Activated CD4-positive, alpha-beta T cell treated with anti-CD3 and anti-CD28 coated beads, Interleukin-2, amount 10 ng/mL, durations not matched to agents 7 days and 5 days (primary cell): ENCODE measurements around the gene EIF2S3. TPM values are rescaled to one million over a fixed set of nuclear protein-coding genes. Genes with fewer than 3 reads are reported as not detected.

ENCODE experiments used
- CTCF ChIA-PET: fragments of 350-600 bp; sonication (Branson Sonifier 250); formaldehyde crosslinking; loops from one replicate; lab custom pipeline; 2021; ENCODE audit warnings: antibody characterized with exemption; lab: Charles Lee
- POLR2A ChIA-PET: fragments of 350-600 bp; sonication (Branson Sonifier 250); formaldehyde crosslinking; loops from one replicate; lab custom pipeline; 2021; ENCODE audit warnings: antibody characterized with exemption; lab: Charles Lee
- DNase-seq: peaks from one replicate; pipeline ENCODE4 v3.0.0-alpha.2; 2020
- H3K27ac Mint-ChIP-seq: one replicate; pipeline ENCODE4 v1.8.0; 2021; ENCODE audit warnings: mild to moderate bottlenecking, moderate library complexity, mixed read lengths
- H3K27me3 Mint-ChIP-seq: one replicate; pipeline ENCODE4 v1.8.0; 2021; ENCODE audit warnings: mixed read lengths
- H3K36me3 Mint-ChIP-seq: one replicate; pipeline ENCODE4 v1.8.0; 2021; ENCODE audit warnings: low read depth, mixed read lengths
- H3K4me1 Mint-ChIP-seq: one replicate; pipeline ENCODE4 v1.8.0; 2021; ENCODE audit warnings: mixed read lengths
- H3K4me3 Mint-ChIP-seq: one replicate; pipeline ENCODE4 v1.8.0; 2021; ENCODE audit warnings: mild to moderate bottlenecking, moderate library complexity, mixed read lengths
- H3K9me3 Mint-ChIP-seq: one replicate; pipeline ENCODE4 v1.8.0; 2021; ENCODE audit warnings: mixed read lengths
- total RNA-seq, 2 experiments: library from RNA; stranded (reverse); gene quantifications; one replicate each; pipeline ENCODE4 v1.2.3, GENCODE V29; 2021

Gene EIF2S3
- total RNA-seq, 2 experiments from 2014 or later, result 199 to 209 TPM

DNA sequence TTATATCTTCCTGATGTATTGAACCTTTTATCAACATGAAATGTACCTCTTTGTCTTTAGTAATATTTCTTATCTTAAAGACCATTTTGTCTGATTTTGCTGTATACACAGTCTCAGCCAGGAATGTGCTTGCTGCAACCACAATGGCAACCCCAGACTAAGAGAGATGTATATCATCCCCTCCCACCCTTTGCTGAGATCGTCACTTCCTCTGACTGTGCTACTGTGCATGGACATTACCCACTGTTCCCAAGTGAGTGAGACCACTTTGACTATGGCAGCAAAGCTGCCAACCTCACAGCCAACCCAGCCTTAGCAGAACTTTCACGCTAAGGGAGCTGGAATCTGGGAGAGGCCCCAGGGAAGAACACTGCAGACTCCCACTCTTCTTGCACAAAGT, 46.0 kb downstream of the EIF2S3 start:
- ChIA-PET CTCF (no interaction called here), POLR2A (no interaction called here)
- no peak overlapping the region for H3K27ac Mint-ChIP-seq
- DNase-seq, result peak; percentile 6
- no peaks in the 10 kb centered on the region for H3K9me3 Mint-ChIP-seq
- peaks cover 3% of the 10 kb centered on the region for H3K36me3 Mint-ChIP-seq
- H3K4me1 Mint-ChIP-seq, result peaks cover 18% of the 10 kb centered on the region
- no peak overlapping the region for H3K4me3 Mint-ChIP-seq
- no peaks in the 10 kb centered on the region for H3K27me3 Mint-ChIP-seq

DNA sequence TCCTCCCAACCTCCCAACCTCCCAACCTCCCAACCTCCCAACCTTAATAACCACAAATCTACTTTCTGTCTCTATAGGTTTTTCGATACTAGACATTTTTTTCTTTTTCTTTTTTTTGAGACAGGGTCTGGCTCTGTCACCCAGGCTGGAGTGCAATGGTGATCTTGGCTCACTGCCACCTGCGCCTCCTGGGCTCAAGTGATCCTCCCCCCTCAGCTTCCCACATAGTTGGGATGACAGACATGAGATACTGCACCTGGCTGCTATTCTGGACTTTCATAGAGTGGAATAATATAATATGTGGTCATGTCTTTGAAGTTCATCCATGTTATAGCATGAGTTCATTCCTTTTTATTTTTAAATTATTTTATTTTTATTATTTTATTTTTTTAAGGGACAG, 55.3 kb downstream of the EIF2S3 start:
- Mint-ChIP-seq H3K9me3 (no peaks in the 10 kb centered on the region), H3K27me3 (no peaks in the 10 kb centered on the region), H3K36me3 (no peaks in the 10 kb centered on the region), H3K27ac (no peak overlapping the region), H3K4me3 (no peak overlapping the region), H3K4me1 (no peaks in the 10 kb centered on the region)
- no peak for DNase-seq
- ChIA-PET POLR2A (no interaction called here), CTCF (no interaction called here)

DNA sequence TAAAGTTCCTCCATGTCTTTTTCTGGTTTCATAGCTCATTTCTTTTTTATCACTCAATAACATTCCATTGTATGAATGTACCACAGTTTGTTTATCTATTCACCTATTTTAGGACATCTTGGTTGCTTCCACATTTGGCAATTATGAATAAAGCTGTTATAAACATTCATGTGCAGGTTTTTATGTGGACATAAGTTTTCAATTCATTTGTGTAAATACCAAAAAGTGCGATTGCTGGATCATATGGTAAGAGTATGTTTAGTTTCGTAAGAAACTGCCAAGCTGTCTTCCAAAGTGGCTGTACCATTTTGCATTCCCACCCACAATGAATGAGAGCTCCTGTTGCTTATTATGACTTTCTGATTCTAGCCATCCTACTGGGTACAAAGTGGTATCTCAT, 58.4 kb downstream of the EIF2S3 start:
- Mint-ChIP-seq H3K27ac (no peak overlapping the region), H3K36me3 (no peaks in the 10 kb centered on the region), H3K4me1 (no peaks in the 10 kb centered on the region), H3K4me3 (no peak overlapping the region), H3K27me3 (no peaks in the 10 kb centered on the region), H3K9me3 (no peaks in the 10 kb centered on the region)
- POLR2A ChIA-PET, result no interaction called here
- CTCF ChIA-PET, result interaction anchor here (1.5 kb wide), 1 partner anchor 9 kb away, joined by 4 read pairs; no protein-coding TSS in a partner anchor
- no peak for DNase-seq

DNA sequence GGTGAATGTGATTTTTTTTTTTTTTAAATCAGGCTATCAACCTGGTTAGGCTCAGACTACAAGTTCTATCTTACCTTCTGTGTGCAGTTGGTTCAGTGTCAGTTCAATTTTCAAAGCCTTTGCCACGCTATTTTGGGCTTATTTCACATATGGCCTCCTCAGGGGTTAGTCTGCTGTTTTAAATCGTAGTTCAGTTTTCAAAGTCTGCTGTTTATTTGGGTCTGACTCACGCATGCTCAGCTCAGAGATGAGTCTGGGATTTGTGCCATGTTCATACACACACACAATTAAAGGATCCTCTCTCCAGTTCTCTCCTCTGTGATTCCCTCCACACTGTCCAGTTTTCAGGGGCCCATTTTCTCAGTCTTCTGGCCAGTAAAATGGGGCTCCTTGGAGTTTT, 62.5 kb downstream of the EIF2S3 start:
- H3K9me3 Mint-ChIP-seq, result no peaks in the 10 kb centered on the region
- POLR2A ChIA-PET, result no interaction called here
- H3K27me3 Mint-ChIP-seq, result no peaks in the 10 kb centered on the region
- H3K4me1 Mint-ChIP-seq, result no peaks in the 10 kb centered on the region
- CTCF ChIA-PET, result no interaction called here
- H3K36me3 Mint-ChIP-seq, result no peaks in the 10 kb centered on the region
- DNase-seq, result no peak
- no peak overlapping the region for H3K4me3 Mint-ChIP-seq
- no peak overlapping the region for H3K27ac Mint-ChIP-seq

DNA sequence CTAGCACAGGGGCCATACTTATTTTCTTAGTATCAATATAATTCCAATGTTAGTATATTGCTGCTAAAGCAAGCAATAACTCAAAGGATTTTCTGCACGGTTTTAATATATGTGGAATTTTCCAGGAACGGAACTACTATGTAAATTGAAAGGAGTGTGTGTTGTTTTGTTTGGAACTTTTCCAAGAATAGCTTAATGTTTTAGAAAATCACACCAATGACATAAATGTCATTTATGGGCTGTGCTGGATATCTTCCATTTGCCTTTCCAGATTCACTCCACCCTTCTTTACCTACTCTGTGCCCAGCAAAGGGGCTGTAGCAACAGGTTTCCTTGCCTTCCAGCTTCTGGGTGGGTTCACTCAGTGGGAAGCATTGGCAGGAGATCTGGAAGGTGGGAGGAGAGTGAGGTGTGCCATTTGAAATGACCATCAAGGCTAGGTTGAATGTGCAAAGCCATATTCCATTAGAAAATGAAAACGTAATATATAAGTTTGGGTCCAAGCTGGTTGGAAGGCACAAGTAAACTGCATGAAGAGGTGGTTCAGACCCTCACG, 69.6 kb downstream of the EIF2S3 start:
- Mint-ChIP-seq H3K27me3 (no peaks in the 10 kb centered on the region), H3K27ac (no peak overlapping the region), H3K4me1 (no peaks in the 10 kb centered on the region), H3K36me3 (no peaks in the 10 kb centered on the region), H3K9me3 (no peaks in the 10 kb centered on the region), H3K4me3 (no peak overlapping the region)
- ChIA-PET POLR2A (no interaction called here), CTCF (no interaction called here)
- no peak for DNase-seq

DNA sequence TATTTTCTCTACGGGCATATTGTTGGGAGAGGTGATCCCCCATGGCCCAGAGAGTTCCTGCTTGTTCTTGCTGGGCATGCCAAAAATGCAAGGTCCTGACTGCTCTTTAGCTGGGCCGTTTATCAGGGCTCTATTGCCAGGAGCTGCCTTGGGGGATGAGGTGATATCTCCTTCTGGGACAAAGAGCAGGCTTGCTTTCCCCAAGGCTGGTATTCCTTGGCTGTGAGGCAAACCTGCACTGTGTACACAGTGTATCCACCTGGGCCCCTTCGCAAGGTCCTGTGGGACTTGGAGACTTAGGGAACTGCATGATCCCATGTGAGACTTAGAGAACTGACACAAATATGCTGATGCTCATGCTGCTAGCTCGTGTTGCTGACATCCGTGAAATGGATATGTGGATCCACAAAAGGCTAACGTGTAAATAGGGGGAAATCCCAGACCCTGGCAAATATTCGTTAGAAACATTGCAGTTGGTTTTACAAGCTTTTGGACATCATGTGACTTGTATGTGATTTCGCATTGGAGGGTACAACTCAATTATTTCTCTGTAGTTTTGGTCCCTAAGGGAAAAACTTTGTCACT, 70.4 kb downstream of the EIF2S3 start:
- ChIA-PET CTCF (no interaction called here), POLR2A (no interaction called here)
- H3K36me3 Mint-ChIP-seq, result no peaks in the 10 kb centered on the region
- H3K27me3 Mint-ChIP-seq, result no peaks in the 10 kb centered on the region
- no peak for DNase-seq
- no peak overlapping the region for H3K4me3 Mint-ChIP-seq
- no peaks in the 10 kb centered on the region for H3K4me1 Mint-ChIP-seq
- no peaks in the 10 kb centered on the region for H3K9me3 Mint-ChIP-seq
- H3K27ac Mint-ChIP-seq, result no peak overlapping the region

Other genes starting within 250 kb of the EIF2S3 start
- gene APOO, start 147.0 kb upstream of the EIF2S3 start, total RNA-seq, result 10 to 100 TPM; 26.6 to 28.5 TPM
- gene CXorf58, start 146.9 kb upstream of the EIF2S3 start, total RNA-seq, result not detected
- gene KLHL15, start 27.8 kb upstream of the EIF2S3 start, total RNA-seq, result 1 to 10 TPM; 8.6 to 9.6 TPM
- 10 to 100 TPM; 44.6 to 46.0 TPM for gene ZFX, start 94.8 kb downstream of the EIF2S3 start, total RNA-seq